Measurements from ENCODE around the gene PDE8A. TPM values are rescaled to one million over a fixed set of nuclear protein-coding genes. Genes with fewer than 3 reads are reported as not detected.

Gene PDE8A
- total and polyA plus RNA-seq, 2 donors (not counting 1 experiment from before 2014, with no cell fraction given), result 17.7 to 26.3 TPM

DNA sequence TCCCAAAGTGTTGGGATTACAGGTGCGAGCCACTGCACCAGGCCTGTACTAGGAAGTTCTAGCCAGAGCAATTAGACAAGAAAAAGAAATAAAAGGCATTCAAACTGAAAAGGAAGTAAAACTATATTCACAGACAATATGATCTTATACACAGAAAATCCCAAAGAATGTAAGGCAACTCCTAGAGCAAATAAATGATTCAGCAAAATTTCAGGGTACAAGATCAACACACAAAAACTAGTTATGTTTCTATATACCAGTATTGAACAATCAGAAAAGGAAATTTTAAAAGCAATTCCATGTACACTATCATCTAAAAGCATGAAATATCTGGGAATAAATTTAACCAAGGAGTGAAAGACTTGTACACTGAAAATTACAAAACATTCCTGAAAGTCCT, 180.6 kb downstream of the PDE8A start:
- no peak for TF ChIP-seq EZH2 (IDR thresholded peaks at IDR 0.05; ENCODE audit: low read length, missing control alignments)
- TF ChIP-seq, protein P1, sequence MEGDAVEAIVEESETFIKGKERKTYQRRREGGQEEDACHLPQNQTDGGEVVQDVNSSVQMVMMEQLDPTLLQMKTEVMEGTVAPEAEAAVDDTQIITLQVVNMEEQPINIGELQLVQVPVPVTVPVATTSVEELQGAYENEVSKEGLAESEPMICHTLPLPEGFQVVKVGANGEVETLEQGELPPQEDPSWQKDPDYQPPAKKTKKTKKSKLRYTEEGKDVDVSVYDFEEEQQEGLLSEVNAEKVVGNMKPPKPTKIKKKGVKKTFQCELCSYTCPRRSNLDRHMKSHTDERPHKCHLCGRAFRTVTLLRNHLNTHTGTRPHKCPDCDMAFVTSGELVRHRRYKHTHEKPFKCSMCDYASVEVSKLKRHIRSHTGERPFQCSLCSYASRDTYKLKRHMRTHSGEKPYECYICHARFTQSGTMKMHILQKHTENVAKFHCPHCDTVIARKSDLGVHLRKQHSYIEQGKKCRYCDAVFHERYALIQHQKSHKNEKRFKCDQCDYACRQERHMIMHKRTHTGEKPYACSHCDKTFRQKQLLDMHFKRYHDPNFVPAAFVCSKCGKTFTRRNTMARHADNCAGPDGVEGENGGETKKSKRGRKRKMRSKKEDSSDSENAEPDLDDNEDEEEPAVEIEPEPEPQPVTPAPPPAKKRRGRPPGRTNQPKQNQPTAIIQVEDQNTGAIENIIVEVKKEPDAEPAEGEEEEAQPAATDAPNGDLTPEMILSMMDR (conservative IDR thresholded peaks at IDR 0.05 in 1 of 2, IDR thresholded peaks at IDR 0.05 in 1 of 2; ENCODE audit: low read depth in 1 of 2, low read length in 2 of 2), result no peak
- H3K36me3 ChIP-seq (ENCODE audit: control insufficient read depth, insufficient read depth, low read length), result no peaks in the 10 kb centered on the region

DNA sequence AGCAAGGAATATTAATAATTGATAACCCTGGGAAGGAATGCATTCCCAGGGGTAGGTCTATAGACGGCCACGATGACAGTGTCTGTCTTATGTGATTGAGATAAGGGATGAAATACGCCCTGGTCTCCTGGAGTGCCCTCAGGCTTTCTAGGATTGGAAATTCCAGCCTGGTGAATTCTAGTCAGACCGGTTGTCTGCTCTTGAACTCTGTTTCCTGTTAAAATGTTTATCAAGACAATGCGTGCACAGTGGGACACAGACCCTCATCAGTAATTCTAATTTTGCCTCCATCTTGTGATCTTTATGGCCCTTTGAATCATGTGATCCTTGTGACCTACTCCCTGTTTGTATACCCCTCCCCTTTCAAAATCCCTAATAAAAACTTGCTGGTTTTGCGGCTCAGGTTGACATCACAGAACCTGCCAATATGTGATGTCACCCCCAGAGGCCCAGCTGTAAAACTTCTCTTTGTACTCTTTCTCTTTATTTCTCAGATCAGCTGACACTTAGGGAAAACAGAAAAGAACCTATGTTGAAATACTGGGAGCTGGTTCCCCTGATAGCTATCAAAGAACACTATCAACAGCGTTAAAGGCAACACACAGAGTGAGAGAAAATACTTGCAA, 183.3 kb downstream of the PDE8A start:
- no peaks in the 10 kb centered on the region for H3K27me3 ChIP-seq (ENCODE audit: control insufficient read depth, insufficient read depth, low read length)
- H3K9ac ChIP-seq (ENCODE audit: insufficient read depth, low read length), result no peak overlapping the region
- H3K4me3 ChIP-seq (replicated peaks in 1 of 4; ENCODE audit: control extremely low read depth in 1 of 4, insufficient read depth in 1 of 4, low read depth in 3 of 4, low read length in 4 of 4), result no peak overlapping the region
- no peaks in the 10 kb centered on the region for H3K4me1 ChIP-seq (ENCODE audit: control insufficient read depth, extremely low read depth, insufficient read depth, low read length)
- no peak overlapping the region for H3K27ac ChIP-seq (ENCODE audit: insufficient read depth, low read length)
- H4K20me1 ChIP-seq (ENCODE audit: control insufficient read depth, extremely low read depth, insufficient read depth, low read length), result no peaks in the 10 kb centered on the region
- H3K36me3 ChIP-seq (ENCODE audit: control insufficient read depth, insufficient read depth, low read length), result no peaks in the 10 kb centered on the region
- H2AFZ ChIP-seq (ENCODE audit: low read length), result no peak overlapping the region
- no peak overlapping the region for H3K4me2 ChIP-seq (ENCODE audit: extremely low read depth, insufficient read depth, low read length)
- TF ChIP-seq, protein P1 (conservative IDR thresholded peaks at IDR 0.05 in 1 of 2, IDR thresholded peaks at IDR 0.05 in 1 of 2; ENCODE audit: low read depth in 1 of 2, low read length in 2 of 2), result no peak
- no peak for TF ChIP-seq EZH2 (IDR thresholded peaks at IDR 0.05; ENCODE audit: low read length, missing control alignments)
- no peaks in the 10 kb centered on the region for H3K9me3 ChIP-seq (ENCODE audit: control insufficient read depth, insufficient read depth, low read depth, low read length)
- DNase-seq (ENCODE audit: low read depth in 2 of 2), result no peak
- no peaks in the 10 kb centered on the region for H3K79me2 ChIP-seq (ENCODE audit: control insufficient read depth, insufficient read depth, low read length)

More for the DNA sequence above, 180.6 kb downstream of the PDE8A start:
- Histone ChIP-seq H2AFZ (ENCODE audit: low read length) (no peak overlapping the region), H4K20me1 (ENCODE audit: control insufficient read depth, extremely low read depth, insufficient read depth, low read length) (no peaks in the 10 kb centered on the region), H3K4me1 (ENCODE audit: control insufficient read depth, extremely low read depth, insufficient read depth, low read length) (no peaks in the 10 kb centered on the region), H3K79me2 (ENCODE audit: control insufficient read depth, insufficient read depth, low read length) (no peaks in the 10 kb centered on the region), H3K9ac (ENCODE audit: insufficient read depth, low read length) (no peak overlapping the region), H3K4me3 (replicated peaks in 1 of 4; ENCODE audit: control extremely low read depth in 1 of 4, insufficient read depth in 1 of 4, low read depth in 3 of 4, low read length in 4 of 4) (no peak overlapping the region), H3K27ac (ENCODE audit: insufficient read depth, low read length) (no peak overlapping the region), H3K27me3 (ENCODE audit: control insufficient read depth, insufficient read depth, low read length) (no peaks in the 10 kb centered on the region), H3K4me2 (ENCODE audit: extremely low read depth, insufficient read depth, low read length) (no peak overlapping the region), H3K9me3 (ENCODE audit: control insufficient read depth, insufficient read depth, low read depth, low read length) (no peaks in the 10 kb centered on the region)
- no peak for DNase-seq (ENCODE audit: low read depth in 2 of 2)

DNA sequence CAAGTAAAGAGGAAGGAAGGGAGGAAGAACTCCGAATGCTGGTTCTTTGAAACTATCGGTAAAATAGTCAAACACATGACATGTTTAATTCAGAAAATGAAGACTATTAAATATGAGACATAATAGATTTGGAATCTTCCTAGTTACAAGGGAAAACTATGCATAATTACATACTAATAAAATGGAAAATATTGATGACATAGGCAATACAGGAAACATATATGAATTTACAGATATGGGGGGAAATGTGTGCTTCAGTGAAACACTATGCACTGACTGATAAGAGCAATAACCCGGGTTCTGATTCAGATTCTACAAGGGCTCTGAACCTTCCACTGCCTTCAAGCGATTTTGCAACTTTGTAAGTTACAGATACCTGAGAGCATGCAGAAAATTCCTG, 185.9 kb downstream of the PDE8A start:
- TF ChIP-seq, protein P1 (conservative IDR thresholded peaks at IDR 0.05 in 1 of 2, IDR thresholded peaks at IDR 0.05 in 1 of 2; ENCODE audit: low read depth in 1 of 2, low read length in 2 of 2), result no peak
- TF ChIP-seq EZH2 (IDR thresholded peaks at IDR 0.05; ENCODE audit: low read length, missing control alignments), result no peak
- Histone ChIP-seq H3K9ac (ENCODE audit: insufficient read depth, low read length) (no peak overlapping the region), H3K27ac (ENCODE audit: insufficient read depth, low read length) (no peak overlapping the region), H3K36me3 (ENCODE audit: control insufficient read depth, insufficient read depth, low read length) (no peaks in the 10 kb centered on the region), H3K9me3 (ENCODE audit: control insufficient read depth, insufficient read depth, low read depth, low read length) (no peaks in the 10 kb centered on the region), H3K27me3 (ENCODE audit: control insufficient read depth, insufficient read depth, low read length) (peaks cover 2% of the 10 kb centered on the region), H3K79me2 (ENCODE audit: control insufficient read depth, insufficient read depth, low read length) (no peaks in the 10 kb centered on the region), H3K4me2 (ENCODE audit: extremely low read depth, insufficient read depth, low read length) (no peak overlapping the region), H3K4me1 (ENCODE audit: control insufficient read depth, extremely low read depth, insufficient read depth, low read length) (no peaks in the 10 kb centered on the region), H4K20me1 (ENCODE audit: control insufficient read depth, extremely low read depth, insufficient read depth, low read length) (no peaks in the 10 kb centered on the region), H3K4me3 (replicated peaks in 1 of 4; ENCODE audit: control extremely low read depth in 1 of 4, insufficient read depth in 1 of 4, low read depth in 3 of 4, low read length in 4 of 4) (no peak overlapping the region), H2AFZ (ENCODE audit: low read length) (no peak overlapping the region)
- DNase-seq (ENCODE audit: low read depth in 2 of 2), result no peak
